Umbilical cord (tissue), 2 donors: ENCODE measurements around the gene GYG1. TPM values are rescaled to one million over a fixed set of nuclear protein-coding genes. Genes with fewer than 3 reads are reported as not detected.
"Not testable (repeated sequence)": the region's sequence is repeated elsewhere in the genome, so short reads cannot be mapped to it uniquely, and the experiment has no call there.

Experiments used
- DNase-seq: peaks from one replicate; pipeline ENCODE4 v3.0.0-alpha.2; 2015; ENCODE audit warnings: low spot score
- total RNA-seq: library from RNA; depleted of rRNA; stranded (reverse); fragments of >200 nt; gene quantifications from one replicate; pipeline ENCODE4 v1.2.3, GENCODE V29; 2014; ENCODE audit warnings: low replicate concordance; ENCODE audit not compliant: insufficient read depth

GYG1 gene
- total RNA-seq, 1 donor from 2014 or later: 40.2 TPM

- not testable (repeated sequence) for DNase-seq
Observed at GRCh38 chr3:148987551-148987950, 3.8 kb upstream of the GYG1 start.

GRCh38 chr3:148990236-148990635, 1.1 kb upstream of the GYG1 start:
- DNase-seq: no peak

- peak; percentile 46 for DNase-seq
Observed at GRCh38 chr3:148992027-148992634, 791 bp downstream of the GYG1 start.

GRCh38 chr3:148992635-148993255, 1.4 kb downstream of the GYG1 start:
- DNase-seq: no peak

GRCh38 chr3:148997623-148998022, 6.3 kb downstream of the GYG1 start:
- DNase-seq: no peak

GRCh38 chr3:148998297-148998696, 7.0 kb downstream of the GYG1 start:
- DNase-seq: no peak

- DNase-seq: no peak
Observed at GRCh38 chr3:148998715-148999423, 7.5 kb downstream of the GYG1 start.

- no peak for DNase-seq
Observed at GRCh38 chr3:148999806-149000205, 8.5 kb downstream of the GYG1 start.

GRCh38 chr3:149000206-149000745, 8.9 kb downstream of the GYG1 start:
- no peak for DNase-seq

- no peak for DNase-seq
Observed at GRCh38 chr3:149001727-149002126, 10.4 kb downstream of the GYG1 start.

GRCh38 chr3:149003653-149004305, 12.4 kb downstream of the GYG1 start:
- no peak for DNase-seq

- no peak for DNase-seq
Observed at GRCh38 chr3:149004622-149005021, 13.3 kb downstream of the GYG1 start.

- no peak for DNase-seq
Observed at GRCh38 chr3:149005416-149005815, 14.1 kb downstream of the GYG1 start.

GRCh38 chr3:149007567-149008257, 16.4 kb downstream of the GYG1 start:
- DNase-seq: no peak

GRCh38 chr3:149009732-149010131, 18.4 kb downstream of the GYG1 start:
- no peak for DNase-seq

GRCh38 chr3:149010504-149010951, 19.2 kb downstream of the GYG1 start:
- no peak for DNase-seq

GRCh38 chr3:149010966-149011365, 19.6 kb downstream of the GYG1 start:
- no peak for DNase-seq

- DNase-seq: no peak
Observed at GRCh38 chr3:149011676-149012075, 20.3 kb downstream of the GYG1 start.

GRCh38 chr3:149013726-149014125, 22.4 kb downstream of the GYG1 start:
- DNase-seq: no peak

- no peak for DNase-seq
Observed at GRCh38 chr3:149015393-149015792, 24.1 kb downstream of the GYG1 start.

- DNase-seq: no peak
Observed at GRCh38 chr3:149016242-149016641, 24.9 kb downstream of the GYG1 start.
